K562 (cell line): ENCODE results near the gene ARMC2.

Source experiments
- CAMTA2 ChIP-seq: fragments of 250-450 bp; sonication (Bioruptor Pico); conservative IDR thresholded peaks from 2 replicates; pipeline ENCODE4 v1.5.1; 2022
- CTCF ChIP-seq, 3 experiments: IDR thresholded peaks in 2 of 3; conservative IDR thresholded peaks in 1 of 3; 2 replicates each; pipeline ENCODE4 v1.5.1; 2011 to 2012; ENCODE audit warnings: low read length in 3 of 3, mild to moderate bottlenecking in 3 of 3, control low read depth in 2 of 3, improper control_type of control experiment in 1 of 3, inconsistent platforms in 1 of 3, low read depth in 1 of 3, mixed read lengths in 1 of 3, moderate library complexity in 1 of 3; ENCODE audit not compliant: insufficient read depth in 2 of 3
- ELK1 ChIP-seq: sonication (generic); formaldehyde crosslinking; IDR thresholded peaks from 2 replicates; pipeline ENCODE4 v1.8.1; 2022; ENCODE audit warnings: missing genetic modification reagents
- EP300 ChIP-seq: IDR thresholded peaks from 2 replicates; pipeline ENCODE4 v1.6.1; 2012; ENCODE audit warnings: low read length, improper control_type of control experiment
- MAFG ChIP-seq: fragments of 450-650 bp; conservative IDR thresholded peaks from 2 replicates; pipeline ENCODE4 v1.6.1; 2016; ENCODE audit warnings: missing genetic modification characterization, missing compliant biosample characterization
- NELFE ChIP-seq: IDR thresholded peaks from 2 replicates; pipeline ENCODE4 v1.6.1; 2011; ENCODE audit warnings: mild to moderate bottlenecking; ENCODE audit not compliant: insufficient read depth, insufficient read length
- VEZF1 ChIP-seq: fragments of 200-800 bp; sonication (Bioruptor generic); IDR thresholded peaks from 2 replicates; pipeline ENCODE4 v1.6.1; 2017; ENCODE audit warnings: missing genetic modification characterization, missing compliant biosample characterization

GRCh38 chr6:108987156-108987555 is 138.9 kb downstream of the ARMC2 start:
- TF ChIP-seq NELFE (no peak), EP300 (no peak), VEZF1 (CRISPR knock-in tag) (no peak), CTCF (IDR thresholded peaks at IDR 0.05 in 2 of 3, conservative IDR thresholded peaks at IDR 0.05 in 1 of 3; ENCODE audit: insufficient read depth in 2 of 3, low read depth in 1 of 3, low read length in 3 of 3) (no peak), CAMTA2 (CRISPR knock-in tag) (no peak), MAFG (no peak), ELK1 (no peak)
